ENCODE data around the gene MMP2.

The MMP2 gene

GRCh38 chr16:55469821-55470532 is 9.0 kb upstream of the MMP2 start:
- DNase-seq (ENCODE audit: low read depth) = no peak

GRCh38 chr16:55470533-55471371 is 8.2 kb upstream of the MMP2 start:
- DNase-seq (ENCODE audit: low read depth) = peak; percentile 51

GRCh38 chr16:55471448-55472097 is 7.4 kb upstream of the MMP2 start:
- peak; percentile 69 for DNase-seq (ENCODE audit: low read depth)

GRCh38 chr16:55473587-55473986 is 5.4 kb upstream of the MMP2 start:
- DNase-seq (ENCODE audit: low read depth) = no peak

GRCh38 chr16:55474821-55475220 is 4.2 kb upstream of the MMP2 start:
- DNase-seq (ENCODE audit: low read depth) = no peak

GRCh38 chr16:55475919-55476318 is 3.1 kb upstream of the MMP2 start:
- DNase-seq (ENCODE audit: low read depth) = no peak

- no peak for DNase-seq (ENCODE audit: low read depth)
Observed at GRCh38 chr16:55476625-55477533, 2.1 kb upstream of the MMP2 start.

GRCh38 chr16:55477736-55478135 is 1.3 kb upstream of the MMP2 start:
- DNase-seq (ENCODE audit: low read depth) = no peak

- DNase-seq (ENCODE audit: low read depth) = no peak
Observed at GRCh38 chr16:55479430-55480140, 587 bp downstream of the MMP2 start.

- peak; percentile 85 for DNase-seq (ENCODE audit: low read depth)
Observed at GRCh38 chr16:55480228-55480655, 1.2 kb downstream of the MMP2 start.

GRCh38 chr16:55481023-55481422 is 2.0 kb downstream of the MMP2 start:
- no peak for DNase-seq (ENCODE audit: low read depth)

GRCh38 chr16:55482056-55482455 is 3.1 kb downstream of the MMP2 start:
- no peak for DNase-seq (ENCODE audit: low read depth)

GRCh38 chr16:55487048-55487803 is 8.2 kb downstream of the MMP2 start:
- DNase-seq (ENCODE audit: low read depth) = peak; percentile 92

GRCh38 chr16:55488306-55488705 is 9.3 kb downstream of the MMP2 start:
- no peak for DNase-seq (ENCODE audit: low read depth)

- DNase-seq (ENCODE audit: low read depth) = no peak
Observed at GRCh38 chr16:55489119-55489955, 10.3 kb downstream of the MMP2 start.

- DNase-seq (ENCODE audit: low read depth) = no peak
Observed at GRCh38 chr16:55489956-55490265, 10.9 kb downstream of the MMP2 start.

GRCh38 chr16:55490301-55490700 is 11.3 kb downstream of the MMP2 start:
- DNase-seq (ENCODE audit: low read depth) = no peak

- no peak for DNase-seq (ENCODE audit: low read depth)
Observed at GRCh38 chr16:55491691-55492090, 12.7 kb downstream of the MMP2 start.

GRCh38 chr16:55492756-55493380 is 13.9 kb downstream of the MMP2 start:
- DNase-seq (ENCODE audit: low read depth) = no peak
